C4-2B (cell line): ENCODE results near the gene HOXB7.

Source experiments
- CTCF ChIP-seq: fragments of 450-650 bp; conservative IDR thresholded peaks from 2 replicates; pipeline ENCODE4 v1.5.1; 2017; ENCODE audit warnings: mild to moderate bottlenecking
- ZFX ChIP-seq: fragments of 450-650 bp; IDR thresholded peaks from 2 replicates; pipeline ENCODE4 v1.6.1; 2017

- TF ChIP-seq CTCF (no peak), ZFX (no peak)
Measured at GRCh38 chr17:48628649-48629410, 18.0 kb upstream of the HOXB7 start.
